Esophagus muscularis mucosa (tissue), 4 donors: ENCODE data around the gene AFMID. TPM values are rescaled to one million over a fixed set of nuclear protein-coding genes. Genes with fewer than 3 reads are reported as not detected.

ENCODE experiments used
- DNase-seq: peaks from one replicate; pipeline ENCODE4 v3.0.0-alpha.2; 2017; ENCODE audit errors: extremely low spot score
- H3K27ac ChIP-seq, 4 donors: fragments of 200-600 bp; sonication (generic); replicated peaks in 1 of 4; 1 replicate in 3 of 4; 2 replicates in 1 of 4; pipeline ENCODE4 v1.5.1; 2016 to 2019; ENCODE audit warnings: mild to moderate bottlenecking in 1 of 4
- H3K27me3 ChIP-seq, 4 donors: fragments of 200-600 bp; sonication (generic); one replicate each; pipeline versions ENCODE4 v1.5.1 to v1.6.0; 2016 to 2019
- H3K36me3 ChIP-seq, 4 donors: fragments of 200-600 bp; sonication (generic); one replicate each; pipeline ENCODE4 v1.5.1; 2016 to 2019
- H3K4me1 ChIP-seq, 4 donors: fragments of 200-600 bp; sonication (generic); one replicate each; pipeline ENCODE4 v1.5.1; 2016 to 2019
- H3K4me3 ChIP-seq, 4 donors: fragments of 200-600 bp; sonication (generic); 1 replicate in 2 of 4; 2 replicates in 2 of 4; pipeline ENCODE4 v1.5.1; 2016 to 2019; ENCODE audit warnings: mild to moderate bottlenecking in 4 of 4, moderate library complexity in 1 of 4
- H3K9me3 ChIP-seq, 4 donors: fragments of 200-600 bp; sonication (generic); 1 replicate in 3 of 4; 2 replicates in 1 of 4; pipeline ENCODE4 v1.5.1; 2016 to 2019
- EP300 ChIP-seq: sonication (generic); formaldehyde crosslinking; IDR thresholded peaks from one replicate; pipeline ENCODE4 v1.6.1; 2017; ENCODE audit warnings: antibody characterized with exemption
- POLR2A ChIP-seq: fragments of 450-650 bp; IDR thresholded peaks from one replicate; pipeline ENCODE4 v1.6.1; 2017; ENCODE audit warnings: antibody characterized with exemption, moderate library complexity, mild to moderate bottlenecking, low read depth
- POLR2AphosphoS5 ChIP-seq, 2 donors: sonication (generic); formaldehyde crosslinking; IDR thresholded peaks; one replicate each; pipeline ENCODE4 v1.6.1; 2017; ENCODE audit warnings: antibody characterized with exemption in 2 of 2
- WGBS: methylation state at CpG from one replicate; pipeline ENCODE4 v1.1.5; 2018; 5-methylcytosine and 5-hydroxymethylcytosine counted together
- intact Hi-C: fragments of 100-400 bp; cut with DNase I; formaldehyde crosslinking; loops from one replicate; pipeline ENCODE4 v1.15.1; 2023
- total RNA-seq, 4 donors: library from RNA; depleted of rRNA; stranded (reverse); fragments of >200 nt; gene quantifications; one replicate each; pipeline versions ENCODE4 v1.1.0 to v1.2.1, GENCODE V29; 2016
- TF ChIP-seq, protein P1 (sequence below), 3 experiments: fragments of 200-600 bp in 2 of 3; fragments of 450-650 bp in 1 of 3; sonication (generic) in 2 of 3; IDR thresholded peaks; one replicate each; pipeline ENCODE4 v1.5.1; 2017 to 2019; ENCODE audit warnings: antibody characterized with exemption in 3 of 3, mild to moderate bottlenecking in 2 of 3, moderate library complexity in 1 of 3

AFMID gene
- total RNA-seq, 4 donors from 2014 or later: 15.7 to 44.3 (median 25.4) TPM

DNA sequence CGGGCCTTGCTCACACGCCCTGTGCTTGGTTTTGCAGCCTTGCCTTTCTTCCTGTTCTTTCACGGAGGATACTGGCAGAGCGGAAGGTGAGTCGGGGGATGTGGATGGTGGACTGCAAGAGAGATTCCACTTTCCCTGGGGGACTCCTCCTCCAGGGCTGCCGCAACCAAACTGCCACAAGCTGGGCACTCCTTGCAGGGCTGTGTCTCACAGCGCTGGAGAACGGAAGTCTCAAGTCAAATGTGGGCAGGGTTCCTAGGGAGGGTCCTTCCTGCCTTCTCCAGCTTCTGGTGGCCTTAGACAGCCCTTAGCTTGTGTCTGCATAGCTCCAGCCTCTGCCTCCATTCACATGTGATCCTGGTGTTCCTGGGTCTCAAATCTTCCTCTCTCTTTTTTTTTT is 15.5 kb downstream of the AFMID start:
- no peak overlapping the region for H3K4me3 ChIP-seq
- intact Hi-C loops: no loop called here
- no peak for DNase-seq
- no peaks in the 10 kb centered on the region for H3K9me3 ChIP-seq
- no peaks in the 10 kb centered on the region for H3K4me1 ChIP-seq
- H3K27me3 ChIP-seq: no peaks in the 10 kb centered on the region
- TF ChIP-seq EP300 (no peak), POLR2A (no peak), POLR2AphosphoS5 (IDR thresholded peaks at IDR 0.05) (no peak)
- TF ChIP-seq, protein P1, sequence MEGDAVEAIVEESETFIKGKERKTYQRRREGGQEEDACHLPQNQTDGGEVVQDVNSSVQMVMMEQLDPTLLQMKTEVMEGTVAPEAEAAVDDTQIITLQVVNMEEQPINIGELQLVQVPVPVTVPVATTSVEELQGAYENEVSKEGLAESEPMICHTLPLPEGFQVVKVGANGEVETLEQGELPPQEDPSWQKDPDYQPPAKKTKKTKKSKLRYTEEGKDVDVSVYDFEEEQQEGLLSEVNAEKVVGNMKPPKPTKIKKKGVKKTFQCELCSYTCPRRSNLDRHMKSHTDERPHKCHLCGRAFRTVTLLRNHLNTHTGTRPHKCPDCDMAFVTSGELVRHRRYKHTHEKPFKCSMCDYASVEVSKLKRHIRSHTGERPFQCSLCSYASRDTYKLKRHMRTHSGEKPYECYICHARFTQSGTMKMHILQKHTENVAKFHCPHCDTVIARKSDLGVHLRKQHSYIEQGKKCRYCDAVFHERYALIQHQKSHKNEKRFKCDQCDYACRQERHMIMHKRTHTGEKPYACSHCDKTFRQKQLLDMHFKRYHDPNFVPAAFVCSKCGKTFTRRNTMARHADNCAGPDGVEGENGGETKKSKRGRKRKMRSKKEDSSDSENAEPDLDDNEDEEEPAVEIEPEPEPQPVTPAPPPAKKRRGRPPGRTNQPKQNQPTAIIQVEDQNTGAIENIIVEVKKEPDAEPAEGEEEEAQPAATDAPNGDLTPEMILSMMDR (IDR thresholded peaks at IDR 0.05): no peak
- H3K36me3 ChIP-seq: peaks cover 2 to 60% (median 35%) of the 10 kb centered on the region in 4 donors
- H3K27ac ChIP-seq: no peak overlapping the region
- 93% methylated on average over 7 of the region's 8 CpGs for WGBS

DNA sequence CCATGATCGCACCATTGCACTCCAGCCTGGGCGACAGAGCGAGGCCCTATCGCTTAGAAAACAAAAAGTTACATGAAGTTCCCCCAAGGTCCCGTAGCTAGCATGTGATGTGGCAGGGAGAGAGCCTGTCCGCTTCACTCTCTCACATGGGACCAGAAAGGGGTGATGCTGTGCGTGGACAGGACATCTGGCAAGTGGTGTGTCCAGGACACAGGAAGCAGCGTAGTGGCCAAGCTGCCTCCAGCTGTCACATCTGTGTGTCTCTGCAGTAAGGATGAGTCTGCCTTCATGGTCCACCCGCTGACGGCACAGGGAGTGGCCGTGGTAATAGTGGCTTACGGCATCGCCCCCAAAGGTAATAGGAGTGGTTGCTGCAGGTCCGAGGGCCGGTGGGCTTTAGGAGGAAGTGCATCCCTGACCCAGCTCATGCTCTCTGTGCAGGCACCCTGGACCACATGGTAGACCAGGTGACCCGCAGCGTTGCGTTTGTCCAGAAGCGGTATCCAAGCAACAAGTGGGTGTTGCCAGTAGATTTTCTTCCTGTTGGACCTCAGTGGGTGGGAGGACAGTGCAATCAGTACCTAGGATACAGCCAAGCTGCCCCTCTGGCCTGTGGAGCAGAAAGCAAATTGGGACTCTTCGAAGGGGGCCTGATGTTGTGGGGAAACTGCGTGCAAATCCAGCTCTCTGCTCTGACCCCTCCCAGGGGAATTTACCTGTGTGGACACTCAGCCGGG is 17.4 kb downstream of the AFMID start:
- H3K36me3 ChIP-seq: peaks cover 0 to 48% (median 30%) of the 10 kb centered on the region in 4 donors
- no peaks in the 10 kb centered on the region for H3K4me1 ChIP-seq
- TF ChIP-seq EP300: no peak
- H3K27ac ChIP-seq: no peak overlapping the region
- H3K9me3 ChIP-seq: no peaks in the 10 kb centered on the region
- intact Hi-C loops: no loop called here
- H3K27me3 ChIP-seq: no peaks in the 10 kb centered on the region
- 95% methylated on average over 7 of the region's 22 CpGs for WGBS
- H3K4me3 ChIP-seq: no peak overlapping the region
- DNase-seq: no peak

DNA sequence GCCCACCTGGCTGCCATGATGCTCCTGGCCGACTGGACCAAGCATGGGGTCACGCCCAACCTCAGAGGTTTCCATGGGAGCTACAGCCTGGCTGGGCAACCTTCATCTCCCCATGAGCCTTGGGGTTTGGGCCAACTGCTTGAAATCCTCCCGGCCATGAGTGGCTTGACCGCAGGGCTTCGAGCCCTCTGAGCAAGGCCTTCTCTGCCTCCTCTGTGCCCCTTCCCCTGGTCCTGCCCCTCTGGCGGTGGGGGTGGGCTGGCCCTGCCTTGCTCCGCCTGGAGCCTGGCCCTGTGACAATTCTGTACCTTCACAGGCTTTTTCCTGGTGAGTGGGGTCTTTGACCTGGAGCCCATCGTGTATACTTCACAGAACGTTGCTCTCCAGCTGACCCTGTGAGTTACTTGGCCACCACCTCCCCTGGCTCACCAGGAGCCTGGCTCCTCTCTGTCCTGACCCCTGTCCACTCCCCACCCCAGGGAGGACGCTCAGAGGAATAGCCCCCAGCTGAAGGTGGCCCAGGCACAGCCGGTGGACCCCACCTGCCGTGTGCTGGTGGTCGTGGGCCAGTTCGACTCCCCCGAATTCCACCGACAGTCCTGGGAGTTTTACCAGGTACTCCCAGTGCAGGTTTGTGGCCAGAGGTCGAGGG is 18.1 kb downstream of the AFMID start:
- Histone ChIP-seq H3K36me3 (peaks cover 0 to 48% (median 30%) of the 10 kb centered on the region in 4 donors), H3K27me3 (no peaks in the 10 kb centered on the region), H3K4me1 (no peaks in the 10 kb centered on the region), H3K27ac (no peak overlapping the region), H3K4me3 (no peak overlapping the region), H3K9me3 (no peaks in the 10 kb centered on the region)
- WGBS: 98% methylated on average over 7 of the region's 17 CpGs
- DNase-seq: no peak
- TF ChIP-seq, protein P1 (IDR thresholded peaks at IDR 0.05): no peak
- TF ChIP-seq POLR2AphosphoS5 (IDR thresholded peaks at IDR 0.05) (no peak), POLR2A (no peak), EP300 (no peak)
- intact Hi-C loops: no loop called here

DNA sequence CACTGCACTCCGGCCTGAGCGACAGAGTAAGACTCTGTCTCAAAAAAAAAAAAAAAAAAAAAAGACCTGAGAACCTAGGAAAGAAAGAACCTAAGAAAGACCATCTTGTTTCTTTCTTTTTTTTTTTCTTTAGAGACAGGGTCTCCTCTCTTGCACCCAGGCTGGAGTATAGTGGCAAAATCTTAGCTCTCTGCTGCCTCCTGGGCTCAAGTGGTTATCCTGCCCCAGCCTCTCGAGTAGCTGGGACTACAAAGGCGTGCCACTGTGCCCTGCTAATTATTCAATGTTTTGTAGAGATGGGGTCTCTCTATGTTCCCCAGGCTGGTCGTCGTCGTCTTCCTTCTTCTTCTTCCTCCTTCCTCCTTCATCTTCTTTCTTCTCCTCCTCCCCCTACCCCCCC is 19.1 kb downstream of the AFMID start:
- peaks cover 0 to 44% (median 30%) of the 10 kb centered on the region in 4 donors for H3K36me3 ChIP-seq
- no peaks in the 10 kb centered on the region for H3K4me1 ChIP-seq
- WGBS: 78% methylated on average over 7 of the region's 7 CpGs
- H3K27me3 ChIP-seq: no peaks in the 10 kb centered on the region
- H3K27ac ChIP-seq: no peak overlapping the region
- intact Hi-C loops: no loop called here
- no peak for DNase-seq
- no peak overlapping the region for H3K4me3 ChIP-seq
- TF ChIP-seq, protein P1 (IDR thresholded peaks at IDR 0.05): peak in 1 of 3 experiments; percentile 10
- no peak for TF ChIP-seq POLR2AphosphoS5 (IDR thresholded peaks at IDR 0.05)
- TF ChIP-seq POLR2A: no peak
- no peak for TF ChIP-seq EP300
- no peaks in the 10 kb centered on the region for H3K9me3 ChIP-seq

DNA sequence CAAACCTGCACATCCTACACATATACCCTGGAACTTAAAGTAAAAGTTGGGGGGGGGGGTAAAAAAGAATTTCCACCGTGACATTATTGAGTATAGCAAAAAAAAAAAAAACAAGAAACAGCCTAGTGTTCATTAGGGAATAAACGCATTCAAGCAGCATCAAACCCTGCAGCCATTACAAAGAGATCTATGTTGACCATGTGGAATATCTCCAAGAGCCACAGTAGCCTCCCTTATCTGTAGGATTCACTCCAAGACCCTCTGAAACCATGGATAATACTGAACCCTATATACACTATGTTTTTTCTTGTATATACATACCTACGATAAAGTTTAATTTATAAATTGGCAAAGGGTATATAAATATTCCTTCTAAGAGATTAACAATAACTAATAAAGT is 21.3 kb downstream of the AFMID start:
- no peaks in the 10 kb centered on the region for H3K9me3 ChIP-seq
- 78% methylated on average over 3 of the region's 3 CpGs for WGBS
- H3K27ac ChIP-seq: no peak overlapping the region
- DNase-seq: no peak
- H3K4me3 ChIP-seq: no peak overlapping the region
- peaks cover 0 to 28% (median 20%) of the 10 kb centered on the region in 4 donors for H3K36me3 ChIP-seq
- H3K4me1 ChIP-seq: peaks cover 0 to under 1% (median 0%) of the 10 kb centered on the region in 4 donors
- no peaks in the 10 kb centered on the region for H3K27me3 ChIP-seq
- intact Hi-C loops: no loop called here
- TF ChIP-seq EP300: no peak
